Ovary (tissue), 9 donors: ENCODE data around the gene ASXL2. TPM values are rescaled to one million over a fixed set of nuclear protein-coding genes. Genes with fewer than 3 reads are reported as not detected.

Source experiments
- DNase-seq, 5 donors: peaks; one replicate each; pipeline ENCODE4 v3.0.0-alpha.2; 2019 to 2020
- H3K27ac ChIP-seq, 2 donors: fragments of 200-600 bp; one replicate each; pipeline versions ENCODE4 v1.5.1 to v1.8.0; 2019 to 2022
- H3K27me3 ChIP-seq: fragments of 200-600 bp; one replicate; pipeline ENCODE4 v1.8.0; 2022
- H3K36me3 ChIP-seq: fragments of 200-600 bp; sonication (generic); one replicate; pipeline ENCODE4 v1.5.1; 2019
- H3K4me1 ChIP-seq: one replicate; pipeline ENCODE4 v1.8.1; 2013; ENCODE audit warnings: mild to moderate bottlenecking, moderate library complexity; ENCODE audit not compliant: insufficient read depth
- H3K4me3 ChIP-seq: fragments of 200-600 bp; sonication (generic); one replicate; pipeline ENCODE4 v1.5.1; 2017
- H3K9me3 ChIP-seq, 2 donors: fragments of 200-600 bp in 1 of 2; sonication (generic) in 1 of 2; one replicate each; pipeline versions ENCODE4 v1.5.1 to v1.8.1; 2013 to 2019; ENCODE audit warnings: mild to moderate bottlenecking in 1 of 2, moderate library complexity in 1 of 2
- EP300 ChIP-seq: sonication (generic); formaldehyde crosslinking; IDR thresholded peaks from one replicate; pipeline ENCODE4 v1.6.1; 2017; ENCODE audit warnings: antibody characterized with exemption
- POLR2A ChIP-seq: fragments of 450-650 bp; IDR thresholded peaks from one replicate; pipeline ENCODE4 v1.6.1; 2017; ENCODE audit warnings: antibody characterized with exemption, mild to moderate bottlenecking, moderate library complexity
- WGBS, 3 donors: extraction: QIAGEN DNeasy Blood & Tissue Kit in 1 of 3; methylation state at CpG; one replicate each; pipeline versions ENCODE4 v1.1.5 to v1.1.7; 2013 to 2017; 5-methylcytosine and 5-hydroxymethylcytosine counted together
- intact Hi-C, 4 donors: fragments of 100-400 bp; cut with DNase I; formaldehyde crosslinking; loops; one replicate each; pipeline versions ENCODE4 v1.11.0 to v1.15.1; 2022 to 2023
- polyA plus RNA-seq, 2 donors: library from polyadenylated mRNA; stranded (reverse); fragments of 200-250 nt in 1 of 2; fragments of 350-450 nt in 1 of 2; fragmentation: Illumina TruSeq in 1 of 2; extraction: RNeasy Lipid Tissue Mini Kit (QIAGEN cat#74804) in 1 of 2; gene quantifications; one replicate each; pipeline ENCODE4 v1.2.3, GENCODE V29; 2013 to 2014
- small RNA-seq: library from RNA; depleted of rRNA; stranded (forward); fragments of <200 nt; gene quantifications from one replicate; pipeline ENCODE3, GENCODE V24; 2016
- total RNA-seq, 7 donors: library from RNA; depleted of rRNA in 2 of 7; stranded (reverse); fragments of >200 nt in 2 of 7; fragmentation: NEBNext Ultra II Directional in 3 of 7; extraction: Animal tissue kit (Norgen Biotek cat#: 25700) in 3 of 7; gene quantifications; one replicate each; pipeline versions ENCODE4 v1.1.0 to v1.2.4, GENCODE V29; 2016 to 2023
- TF ChIP-seq, protein P1 (sequence below), 3 donors: fragments of 450-650 bp in 2 of 3; fragments of 200-600 bp in 1 of 3; IDR thresholded peaks; one replicate each; pipeline versions ENCODE4 v1.5.1 to v1.8.0; 2016 to 2022; ENCODE audit warnings: antibody characterized with exemption in 3 of 3, mild to moderate bottlenecking in 1 of 3
- donor health status: DM: no; HTN: no; CAD: no; lungs with moderate emphysema.
- donor health status: DM: no; HTN: no; CAD: no.
- donor health status: Bipolar disorder and iron deficiency.
- donor health status: DM: yes; HTN: yes; CAD: no.
- donor health status: DM: no; HTN: no; CAD: no.
- donor health status: DM: yes; HTN: yes; CAD: no.

ASXL2 gene
- total and polyA plus RNA-seq, 9 donors = 3.0 to 25.0 (median 16.4) TPM

DNA sequence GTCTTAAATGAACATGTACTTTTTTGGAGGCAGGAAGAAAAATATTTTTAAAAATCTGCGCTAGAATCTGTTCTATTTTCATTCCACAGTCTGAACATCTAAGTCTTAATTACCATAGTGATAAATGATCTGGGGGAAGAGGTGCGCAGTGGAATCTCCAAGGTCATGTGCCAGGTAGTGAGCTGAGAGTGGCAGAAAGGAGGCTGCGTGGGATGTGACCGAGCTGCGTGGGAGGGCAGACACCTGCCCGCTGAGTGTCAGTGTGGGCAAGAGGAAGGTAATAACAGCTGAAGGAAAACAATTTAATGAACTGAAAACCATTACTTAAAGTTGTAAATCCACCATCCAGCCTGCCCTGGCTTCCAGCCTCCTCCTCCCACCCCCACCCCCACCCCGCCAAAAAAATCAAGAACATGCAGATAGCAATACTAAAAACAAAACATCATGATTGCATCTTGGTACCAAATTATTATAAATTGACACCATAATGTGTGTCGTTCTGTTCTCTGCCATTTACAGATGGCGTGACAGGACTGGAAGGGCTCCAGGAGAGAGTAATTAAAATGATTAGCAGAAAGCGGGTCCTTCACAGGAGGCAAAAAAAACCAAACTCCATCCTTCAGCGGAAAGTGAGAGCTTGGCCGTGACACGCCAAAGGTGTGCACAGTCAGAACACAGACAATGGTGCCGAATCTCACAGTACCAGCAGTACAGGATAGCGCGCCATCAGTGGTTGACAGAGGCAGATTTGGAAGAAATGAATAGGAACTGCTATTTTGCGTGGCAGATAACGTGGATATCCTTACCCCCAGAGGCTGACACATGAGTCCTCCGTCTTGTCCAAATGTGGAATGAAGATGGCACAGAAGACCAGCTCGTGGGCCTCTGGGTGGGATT, 193.5 kb downstream of the ASXL2 start:
- H3K9me3 ChIP-seq = no peaks in the 10 kb centered on the region
- no peaks in the 10 kb centered on the region for H3K27me3 ChIP-seq
- H3K4me3 ChIP-seq = no peak overlapping the region
- TF ChIP-seq EP300 (no peak), POLR2A (no peak)
- TF ChIP-seq, protein P1, sequence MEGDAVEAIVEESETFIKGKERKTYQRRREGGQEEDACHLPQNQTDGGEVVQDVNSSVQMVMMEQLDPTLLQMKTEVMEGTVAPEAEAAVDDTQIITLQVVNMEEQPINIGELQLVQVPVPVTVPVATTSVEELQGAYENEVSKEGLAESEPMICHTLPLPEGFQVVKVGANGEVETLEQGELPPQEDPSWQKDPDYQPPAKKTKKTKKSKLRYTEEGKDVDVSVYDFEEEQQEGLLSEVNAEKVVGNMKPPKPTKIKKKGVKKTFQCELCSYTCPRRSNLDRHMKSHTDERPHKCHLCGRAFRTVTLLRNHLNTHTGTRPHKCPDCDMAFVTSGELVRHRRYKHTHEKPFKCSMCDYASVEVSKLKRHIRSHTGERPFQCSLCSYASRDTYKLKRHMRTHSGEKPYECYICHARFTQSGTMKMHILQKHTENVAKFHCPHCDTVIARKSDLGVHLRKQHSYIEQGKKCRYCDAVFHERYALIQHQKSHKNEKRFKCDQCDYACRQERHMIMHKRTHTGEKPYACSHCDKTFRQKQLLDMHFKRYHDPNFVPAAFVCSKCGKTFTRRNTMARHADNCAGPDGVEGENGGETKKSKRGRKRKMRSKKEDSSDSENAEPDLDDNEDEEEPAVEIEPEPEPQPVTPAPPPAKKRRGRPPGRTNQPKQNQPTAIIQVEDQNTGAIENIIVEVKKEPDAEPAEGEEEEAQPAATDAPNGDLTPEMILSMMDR (IDR thresholded peaks at IDR 0.05) = no peak
- DNase-seq = no peak
- no peaks in the 10 kb centered on the region for H3K4me1 ChIP-seq
- WGBS, 3 donors = 36 to 39% (median 39%) methylated on average over 20 of the region's 20 CpGs
- H3K27ac ChIP-seq = no peak overlapping the region
- intact Hi-C loops = no loop called here
- no peaks in the 10 kb centered on the region for H3K36me3 ChIP-seq

Small RNA genes lying within 50 kb of the gene (small RNA-seq; reads per million reads assigned to genes)
- gene NDUFB4P4 (not detected), gene RF00019 (not detected)

Other genes starting within 250 kb of the ASXL2 start
- 10 to 100 TPM in 6 of 7 donors, 1 to 10 TPM in 1; 9.4 to 24.9 (median 17.6) TPM for gene DTNB, start 204.9 kb downstream of the ASXL2 start, total RNA-seq
- gene DTNB, start 204.9 kb downstream of the ASXL2 start, polyA plus RNA-seq = 10 to 100 TPM in 1 of 2 donors, 1 to 10 TPM in 1; 8.0 to 14.3 TPM
- gene KIF3C, start 104.0 kb upstream of the ASXL2 start, total RNA-seq = 10 to 100 TPM in 2 of 7 donors, 1 to 10 TPM in 5; 5.1 to 16.0 (median 8.1) TPM
- 1 to 10 TPM; 7.8 to 9.0 TPM for gene KIF3C, start 104.0 kb upstream of the ASXL2 start, polyA plus RNA-seq
- gene RAB10, start 155.6 kb upstream of the ASXL2 start, total RNA-seq = 100 to 1,000 TPM in 2 of 7 donors, 10 to 100 TPM in 5; 65.0 to 109 (median 93.6) TPM
- 100 to 1,000 TPM in 1 of 2 donors, 10 to 100 TPM in 1; 37.6 to 112 TPM for gene RAB10, start 155.6 kb upstream of the ASXL2 start, polyA plus RNA-seq